NCI-H128 (cell line): Measurements from ENCODE around the gene CYP20A1.
"Not testable (repeated sequence)": the region's sequence is repeated elsewhere in the genome, so short reads cannot be mapped to it uniquely, and the experiment has no call there.

Experiments
- DNase-seq: peaks from one replicate; lab custom pipeline; 2025; ENCODE audit not compliant: unreplicated experiment; lab: John Stamatoyannopoulos, UW

CYP20A1 gene

DNA sequence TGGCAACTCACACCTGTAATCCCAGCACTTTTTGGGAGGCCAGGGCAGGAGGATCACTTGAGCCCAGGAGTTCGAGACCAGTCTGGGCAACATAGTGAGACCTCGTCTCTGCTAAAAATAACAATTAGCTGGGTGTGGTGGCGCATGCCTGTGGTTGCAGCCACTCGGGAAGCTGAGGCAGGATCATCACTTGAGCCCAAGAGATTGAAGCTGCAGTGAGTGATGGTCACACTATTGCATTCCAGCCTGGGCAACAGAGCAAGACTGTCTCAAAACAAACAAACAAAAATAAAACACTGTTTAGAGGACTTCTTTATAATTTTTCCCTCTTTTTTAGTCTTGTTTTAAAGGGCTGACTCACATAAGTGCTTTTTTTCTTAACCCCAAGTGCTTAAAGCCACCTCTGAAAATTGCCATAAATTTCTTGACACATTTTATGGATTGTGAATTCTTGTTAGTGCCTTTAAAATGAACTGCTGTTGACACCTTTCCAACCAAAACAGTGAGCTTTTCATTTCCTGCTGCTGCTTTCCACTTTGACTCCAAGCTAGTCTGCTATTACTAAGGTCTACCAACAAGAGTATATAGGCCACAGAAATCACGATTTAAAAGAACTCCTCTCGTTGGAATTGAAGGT lies 41.7 kb downstream of the CYP20A1 start:
- DNase-seq: no peak

DNA sequence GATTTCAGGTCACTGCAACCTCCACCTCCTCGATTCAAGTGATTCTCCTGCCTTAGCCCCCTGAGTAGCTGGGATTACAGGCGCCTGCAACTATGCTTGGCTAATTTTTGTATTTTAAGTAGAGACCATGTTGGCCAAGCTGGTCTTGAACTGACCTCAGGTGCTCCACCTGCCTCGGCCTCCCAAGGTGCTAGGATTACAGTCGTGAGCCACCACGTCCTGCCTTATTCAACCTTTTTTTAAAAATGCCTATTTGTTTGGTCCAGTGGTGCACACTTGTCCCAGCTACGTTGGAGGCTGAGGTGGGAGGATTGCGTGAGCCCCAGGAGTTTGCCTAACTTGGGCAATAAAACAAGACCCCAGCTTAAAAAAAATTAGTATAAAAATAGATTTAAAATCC lies 43.3 kb downstream of the CYP20A1 start:
- DNase-seq: no peak

DNA sequence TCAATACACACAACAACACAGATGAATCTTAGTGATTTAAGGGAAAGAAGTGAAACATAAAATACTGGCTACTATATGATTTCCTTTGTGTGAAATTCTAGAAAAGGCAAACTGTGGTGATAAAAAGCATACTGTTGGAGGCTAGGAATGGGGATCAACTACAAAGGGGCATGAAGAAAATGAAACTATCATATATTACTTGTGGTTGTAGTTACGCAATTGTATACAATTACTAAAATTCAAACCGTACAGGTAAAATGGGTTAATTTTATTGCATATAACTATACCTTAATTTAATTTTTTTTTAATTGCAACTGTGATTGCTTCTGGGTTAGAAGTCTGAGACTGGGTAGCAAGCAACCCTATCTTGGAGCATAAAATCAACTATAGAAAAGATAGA lies 47.7 kb downstream of the CYP20A1 start:
- no peak for DNase-seq

DNA sequence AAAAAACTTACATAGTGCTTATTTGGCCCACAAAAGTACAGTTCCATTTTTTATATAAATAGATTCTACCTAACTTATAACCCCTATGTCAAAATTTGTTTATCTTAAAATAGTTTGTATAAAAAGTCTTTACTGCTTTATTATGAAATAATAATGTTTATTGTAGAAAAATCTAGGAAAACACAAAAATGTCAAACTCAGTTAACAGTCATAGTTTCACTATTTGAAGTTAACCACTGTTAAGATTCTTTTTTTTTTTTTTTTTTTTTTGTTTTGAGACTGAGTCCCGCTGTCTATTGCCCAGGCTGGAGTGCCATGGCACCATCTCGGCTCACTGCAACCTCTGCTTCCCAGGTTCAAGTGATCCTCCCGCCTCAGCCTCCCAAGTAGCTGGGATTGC lies 62.8 kb downstream of the CYP20A1 start:
- no peak for DNase-seq

DNA sequence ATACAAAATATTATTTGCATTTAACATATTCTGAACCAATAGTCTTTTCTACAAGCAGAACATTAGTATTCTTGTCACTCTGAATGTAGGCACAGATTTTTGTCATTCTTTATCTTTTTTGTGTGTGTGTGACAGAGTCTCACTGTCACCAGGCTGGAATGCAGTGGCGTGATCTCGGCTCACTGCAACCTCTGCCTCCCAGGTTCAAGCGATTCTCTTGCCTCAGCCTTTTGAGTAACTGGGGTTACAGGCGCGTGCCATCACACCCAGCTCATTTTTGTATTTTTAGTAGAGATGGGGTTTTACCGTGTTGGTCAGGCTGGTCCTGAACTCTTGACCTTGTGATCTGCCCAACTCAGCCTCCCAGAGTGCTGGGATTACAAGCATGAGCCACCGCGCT lies 63.8 kb downstream of the CYP20A1 start:
- not testable (repeated sequence) for DNase-seq

DNA sequence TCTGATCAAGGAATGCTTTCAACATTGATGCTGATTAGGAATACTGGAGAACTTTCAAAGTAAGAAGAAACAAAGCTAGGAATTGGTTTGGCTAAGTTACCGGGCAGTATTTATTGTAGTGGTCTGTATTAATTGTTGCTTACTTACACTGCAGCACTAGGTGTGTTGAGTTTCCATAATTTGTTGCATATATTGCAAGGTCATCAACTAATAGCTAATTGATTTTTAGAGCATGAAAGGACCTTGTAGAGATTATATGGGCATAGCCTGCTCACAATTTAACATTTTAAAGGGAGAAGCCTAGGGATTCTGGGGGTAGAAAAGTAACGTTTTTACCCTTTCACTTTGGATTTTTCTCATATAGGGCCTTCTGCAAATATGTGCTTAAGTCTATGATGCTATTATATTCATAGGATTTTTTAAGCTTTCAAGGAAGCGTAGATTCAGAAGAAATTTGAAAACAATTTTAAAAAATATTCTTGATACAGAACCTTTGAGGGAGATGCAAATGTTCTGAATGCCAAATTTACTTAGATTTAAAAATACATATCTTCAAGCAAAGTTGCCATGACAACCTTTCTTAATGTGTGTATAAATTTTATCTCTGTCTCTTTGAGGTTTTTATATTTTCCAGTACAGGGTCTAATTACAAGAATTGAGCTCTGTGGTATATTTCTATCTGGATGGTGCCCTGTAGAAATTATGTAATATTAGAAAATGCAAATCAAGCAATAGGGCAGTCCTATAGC lies 72.0 kb downstream of the CYP20A1 start:
- no peak for DNase-seq

DNA sequence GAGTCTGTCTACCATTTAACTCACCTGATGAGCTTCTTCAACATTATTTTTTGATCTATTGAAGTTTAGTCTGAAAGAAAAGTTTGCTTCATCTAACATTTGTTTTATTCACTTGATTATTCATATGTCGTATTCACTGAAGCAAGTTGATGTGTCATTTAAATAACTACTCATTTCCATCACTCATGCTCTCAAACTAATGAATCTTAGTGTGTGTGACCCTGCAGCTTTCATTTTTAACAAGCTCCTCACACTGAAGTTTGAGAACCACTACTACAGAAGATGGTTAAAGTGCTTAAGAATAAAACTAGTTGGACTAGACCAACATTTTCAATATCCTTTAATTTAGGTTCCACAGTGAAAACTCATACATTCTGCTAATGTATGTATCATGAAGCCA lies 87.5 kb downstream of the CYP20A1 start:
- no peak for DNase-seq

DNA sequence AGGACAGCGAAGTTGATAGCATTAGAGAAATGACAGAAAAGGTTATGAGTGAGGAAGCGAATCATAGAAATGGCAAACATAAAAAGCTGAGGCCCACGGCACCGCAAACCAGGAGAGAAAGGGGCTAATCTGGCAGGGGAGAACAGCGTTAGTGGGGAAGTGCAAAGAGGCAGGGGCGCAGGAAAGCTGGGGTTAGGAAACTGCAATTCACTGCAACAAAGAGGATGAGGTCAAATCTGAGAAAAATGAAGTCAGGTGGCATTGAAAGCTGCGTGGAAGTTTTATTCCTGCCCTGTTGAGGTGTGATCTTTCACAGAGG lies 88.7 kb downstream of the CYP20A1 start:
- no peak for DNase-seq

DNA sequence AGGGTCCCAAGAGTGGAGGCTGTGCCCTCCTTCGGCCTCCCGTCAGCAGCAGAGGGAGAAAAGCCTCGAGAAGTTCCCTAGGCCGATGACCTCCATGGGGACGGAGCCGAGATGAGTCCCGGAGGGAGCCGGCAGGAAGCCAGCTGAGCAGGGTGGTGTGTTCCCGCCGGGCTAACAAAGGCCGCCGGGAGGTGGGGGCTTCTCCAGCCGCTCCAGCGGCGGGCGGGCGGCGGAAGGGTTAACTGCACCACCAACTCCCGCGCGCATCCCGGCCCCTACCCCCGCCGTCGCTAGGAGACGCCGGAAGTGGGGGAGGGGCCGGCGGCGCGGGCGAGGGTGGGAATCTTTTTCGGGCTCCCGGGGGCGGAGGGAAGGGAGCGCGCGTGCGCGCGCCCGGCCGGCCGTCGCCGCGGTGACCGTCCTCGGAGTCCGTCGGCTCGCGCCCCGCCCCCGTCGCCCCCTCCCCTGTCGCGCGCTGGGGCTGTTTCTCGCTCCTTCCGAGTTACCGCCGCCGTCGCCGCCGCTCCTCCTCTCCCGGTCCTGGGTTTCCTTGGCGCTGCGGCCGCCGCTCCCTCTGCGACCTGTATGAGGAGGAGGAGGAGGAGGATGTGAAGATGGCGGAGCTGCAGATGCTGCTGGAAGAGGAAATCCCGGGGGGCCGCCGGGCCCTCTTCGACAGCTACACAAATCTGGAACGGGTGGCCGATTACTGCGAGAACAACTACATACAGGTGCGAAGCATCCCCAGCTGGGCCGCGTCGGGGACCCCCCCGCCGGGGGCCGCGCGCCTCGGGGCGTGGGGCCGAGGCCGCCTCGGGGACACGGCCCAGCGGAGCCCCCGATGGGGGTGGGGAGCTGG lies 89.3 kb downstream of the CYP20A1 start, which contains the start of gene ABI2:
Gene ABI2 (plus strand): TSS at position 494 of the 859 bp plus-strand sequence. CDS start 121 bp downstream, at position 615.
- peak; percentile 77 for DNase-seq

DNA sequence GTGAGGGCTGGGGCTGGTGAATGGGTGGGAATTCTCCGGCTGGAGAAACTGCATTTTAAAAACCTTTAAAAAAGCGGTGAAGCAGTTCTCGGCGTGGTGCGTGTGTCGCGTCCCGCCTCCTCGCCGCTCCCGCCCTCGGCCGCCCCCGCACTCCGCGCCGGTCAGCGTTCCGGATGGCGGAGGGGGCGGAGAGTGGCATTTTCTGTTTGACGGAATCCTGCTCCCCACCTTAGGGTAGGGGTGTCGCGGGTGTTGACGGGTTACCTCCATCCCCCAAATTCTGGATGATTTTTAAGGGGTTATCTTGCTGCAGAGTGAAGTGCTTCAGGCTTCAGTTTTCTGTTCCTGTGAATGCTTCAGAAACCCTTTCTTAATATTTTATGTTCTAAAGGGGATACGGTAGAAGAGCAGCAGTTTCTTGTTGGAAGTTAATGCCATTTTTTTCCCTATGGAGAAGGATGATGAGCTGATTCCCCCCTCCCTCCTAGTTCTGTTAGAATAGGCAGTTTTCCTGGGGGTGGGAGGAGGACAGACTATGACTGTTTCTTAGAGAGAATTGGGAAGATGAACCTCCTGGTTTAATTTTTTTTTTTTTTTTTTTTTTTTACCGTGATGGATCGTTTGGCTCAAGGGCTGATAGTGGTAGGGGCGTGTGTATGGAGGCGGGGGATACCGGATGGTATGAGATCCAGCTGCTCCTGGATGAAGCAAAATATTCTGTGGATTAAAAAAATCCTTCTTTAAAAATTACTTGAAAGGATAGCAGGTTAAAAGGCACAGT lies 90.1 kb downstream of the CYP20A1 start:
- DNase-seq: no peak

DNA sequence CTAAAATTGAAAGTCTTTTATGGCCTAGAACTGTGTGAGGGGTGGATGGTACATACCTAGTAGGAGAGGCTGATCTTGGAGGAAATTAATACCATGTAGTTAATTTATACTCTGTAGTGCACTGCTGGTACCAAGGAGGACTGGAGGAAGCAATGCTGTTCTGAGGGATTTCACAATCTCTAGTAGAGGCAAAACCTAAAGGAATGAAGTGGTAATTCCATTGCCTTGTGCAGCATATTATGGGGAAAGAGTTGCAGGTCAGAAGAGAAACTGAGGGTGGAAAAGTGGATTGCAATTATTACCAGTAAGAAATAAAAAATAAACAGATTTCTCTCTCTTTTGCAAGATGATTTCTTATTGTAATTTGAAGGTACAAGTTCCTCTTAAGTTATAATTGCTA lies 91.6 kb downstream of the CYP20A1 start:
- no peak for DNase-seq

DNA sequence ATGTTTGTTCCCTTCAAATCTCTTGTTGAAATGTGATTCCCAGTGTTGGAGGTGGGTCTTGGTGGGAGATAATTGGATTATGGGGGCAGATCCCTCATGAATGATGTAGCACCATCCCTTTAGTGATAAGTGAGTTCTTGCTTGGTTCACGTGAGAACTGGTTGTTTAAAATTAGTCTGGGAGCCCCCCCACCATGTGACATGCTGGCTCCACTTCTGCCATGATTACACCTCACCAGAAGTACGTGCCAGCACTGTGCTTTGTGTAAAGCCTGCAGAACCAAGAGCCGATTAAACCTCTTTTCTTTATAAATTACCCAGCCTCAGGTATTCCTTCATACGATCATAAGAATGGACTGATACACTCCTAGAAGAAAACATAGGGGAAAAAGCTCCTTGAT lies 99.5 kb downstream of the CYP20A1 start:
- DNase-seq: no peak

DNA sequence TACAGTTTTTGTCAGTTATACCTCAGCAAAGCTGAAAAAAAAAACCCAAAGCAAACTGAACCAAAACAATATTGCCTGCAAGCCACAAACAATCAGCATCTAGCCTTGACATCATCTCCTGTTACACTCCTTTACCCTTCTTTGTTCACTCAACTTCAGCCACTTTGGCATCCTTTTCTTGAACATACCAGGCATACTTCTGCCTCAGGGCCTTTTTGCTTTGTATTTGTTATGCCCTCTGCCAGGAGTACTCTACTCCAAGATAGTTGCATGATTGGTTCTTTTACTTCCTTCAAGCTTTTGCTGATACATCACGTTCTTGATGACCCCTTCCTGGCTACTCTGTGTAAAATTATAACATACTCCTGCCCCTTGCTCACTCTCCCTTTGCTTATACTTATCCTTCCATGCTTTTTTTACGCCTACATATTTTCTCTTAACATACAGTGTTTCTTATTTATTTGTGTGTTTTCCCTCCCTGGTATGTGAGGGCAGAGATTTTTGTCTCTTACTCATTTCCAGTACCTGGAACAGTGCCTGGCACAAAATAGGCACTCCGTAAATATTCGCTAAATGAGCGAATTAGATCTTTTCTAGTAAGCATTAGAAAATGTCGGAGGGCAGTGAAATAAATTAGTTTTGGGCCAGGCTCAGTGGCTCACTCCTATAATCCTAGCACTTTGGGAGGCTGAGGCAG lies 102.1 kb downstream of the CYP20A1 start:
- no peak for DNase-seq

DNA sequence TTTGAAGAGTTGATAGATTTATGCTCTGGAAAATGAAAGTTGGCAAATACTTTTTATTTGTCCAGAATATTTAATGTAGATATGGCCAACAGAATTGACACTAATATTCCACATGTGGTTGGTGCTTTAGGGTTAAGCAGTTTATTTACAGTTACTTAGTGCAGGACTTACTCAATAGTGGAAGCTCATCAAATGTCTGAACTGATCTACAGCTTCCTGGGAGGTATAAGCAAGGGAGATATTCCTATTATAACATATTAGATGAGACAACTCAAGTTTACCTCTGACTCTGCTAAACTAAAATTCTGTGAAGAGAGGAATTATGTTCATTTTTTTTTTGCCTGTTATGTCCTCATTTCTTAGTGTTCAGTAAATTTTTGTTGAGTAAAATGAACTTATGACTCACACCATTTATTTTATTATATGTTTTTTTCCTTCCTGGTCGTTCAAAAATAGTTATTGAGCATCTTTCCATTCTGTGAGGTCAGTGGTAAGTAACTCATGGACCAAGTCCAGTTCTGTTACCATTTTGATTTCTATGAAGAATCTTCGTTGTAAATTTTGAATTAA lies 103.0 kb downstream of the CYP20A1 start:
- no peak for DNase-seq

DNA sequence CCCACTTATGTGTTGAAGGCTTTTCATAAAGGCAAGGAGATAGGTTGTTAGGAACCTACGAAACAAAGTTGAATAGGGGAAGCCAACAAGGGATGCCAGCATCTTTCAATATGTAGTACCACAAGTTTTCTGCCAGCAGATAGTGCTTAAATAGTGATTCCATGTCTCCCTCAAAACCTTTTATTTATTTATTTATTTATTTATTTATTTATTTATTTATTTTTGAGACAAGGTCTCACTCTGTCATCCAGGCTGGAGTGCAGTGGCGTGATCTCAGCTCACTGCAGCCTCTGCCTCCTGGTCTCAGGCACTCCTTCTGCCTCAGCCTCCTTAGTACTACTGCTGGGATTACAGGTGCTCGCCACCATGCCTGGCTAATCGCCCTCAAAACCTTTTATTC lies 103.6 kb downstream of the CYP20A1 start:
- not testable (repeated sequence) for DNase-seq

DNA sequence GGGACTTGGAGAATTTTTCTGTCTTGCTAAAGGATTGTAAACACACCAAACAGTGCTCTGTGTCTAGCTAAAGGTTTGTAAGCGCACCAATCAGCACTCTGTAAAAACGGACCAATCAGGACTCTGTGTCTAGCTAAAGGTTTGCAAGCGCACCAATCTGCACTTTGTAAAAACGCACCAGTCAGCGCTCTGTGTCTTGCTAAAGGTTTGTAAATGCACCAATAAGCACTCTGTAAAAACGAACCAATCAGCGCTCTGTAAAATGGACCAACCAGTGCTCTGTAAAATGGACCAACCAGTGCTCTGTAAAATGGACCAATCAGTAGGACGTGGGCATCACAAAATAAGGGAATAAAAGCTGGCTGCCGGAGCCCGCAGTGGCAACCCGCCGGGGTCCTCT lies 105.8 kb downstream of the CYP20A1 start:
- DNase-seq: no peak

DNA sequence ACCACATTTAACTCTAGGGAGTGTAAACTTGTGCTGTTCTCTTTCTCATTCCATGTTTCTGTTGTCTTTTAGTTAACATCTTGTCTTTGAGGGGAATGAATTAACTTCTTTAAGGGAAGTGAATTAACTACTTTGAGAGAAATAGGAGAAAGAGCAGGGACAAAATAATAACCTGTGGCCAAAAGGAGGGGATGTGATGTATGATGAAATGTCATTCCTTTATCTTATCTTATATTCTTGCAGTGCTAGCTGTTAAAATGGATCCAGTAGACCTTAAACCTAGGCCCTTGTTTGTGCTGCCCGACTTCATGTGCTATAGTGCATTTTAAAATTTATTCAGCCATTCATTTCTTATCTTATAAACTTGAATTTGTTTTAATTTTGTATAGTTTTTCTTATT lies 107.8 kb downstream of the CYP20A1 start:
- no peak for DNase-seq

DNA sequence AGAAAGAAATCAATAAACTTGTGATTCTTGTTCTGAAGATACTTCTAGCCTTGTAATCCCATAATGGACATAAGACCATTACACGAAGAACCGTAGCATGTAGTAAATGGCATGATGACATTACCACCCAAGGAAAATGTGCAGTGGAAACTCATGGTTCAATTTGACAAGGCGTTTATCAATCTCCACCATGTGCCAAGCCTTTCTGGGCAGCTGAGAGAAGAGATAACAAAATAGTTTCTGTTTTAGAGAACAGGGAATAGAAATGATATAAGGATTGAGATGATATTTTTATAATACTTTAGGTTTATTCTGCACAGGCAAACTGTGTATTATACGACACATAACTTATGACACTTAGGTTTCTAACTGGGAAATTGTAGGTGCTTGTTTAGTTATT lies 108.6 kb downstream of the CYP20A1 start:
- no peak for DNase-seq

DNA sequence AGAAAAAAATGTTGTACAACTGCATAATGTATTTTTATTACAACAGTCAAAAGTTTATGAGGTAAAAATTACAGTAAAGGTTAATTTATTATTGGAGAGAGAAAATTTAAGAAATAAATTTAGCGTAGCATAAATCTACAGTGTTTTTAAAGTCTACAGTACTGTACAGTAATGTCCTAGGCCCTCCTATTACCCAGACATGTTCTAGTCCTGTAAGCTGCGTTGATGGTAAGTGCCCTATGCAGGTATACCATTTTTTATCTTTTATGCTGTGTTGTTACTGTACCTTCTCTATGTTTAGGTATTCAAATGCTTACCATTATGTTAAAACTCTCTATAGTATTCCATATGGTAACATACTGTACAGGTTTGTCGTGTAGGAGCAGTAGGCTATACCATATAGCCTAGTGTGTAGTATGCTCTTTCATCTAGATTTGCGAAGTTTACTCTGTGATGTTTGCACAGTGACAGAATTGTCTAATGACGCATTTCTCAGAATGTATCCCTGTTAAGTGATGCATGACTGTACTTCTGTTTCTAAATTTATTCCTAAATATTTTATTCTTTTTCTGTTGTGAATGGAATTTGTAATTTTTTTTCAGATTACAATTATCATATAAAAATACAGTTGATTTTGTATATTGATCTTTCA lies 113.9 kb downstream of the CYP20A1 start:
- no peak for DNase-seq

DNA sequence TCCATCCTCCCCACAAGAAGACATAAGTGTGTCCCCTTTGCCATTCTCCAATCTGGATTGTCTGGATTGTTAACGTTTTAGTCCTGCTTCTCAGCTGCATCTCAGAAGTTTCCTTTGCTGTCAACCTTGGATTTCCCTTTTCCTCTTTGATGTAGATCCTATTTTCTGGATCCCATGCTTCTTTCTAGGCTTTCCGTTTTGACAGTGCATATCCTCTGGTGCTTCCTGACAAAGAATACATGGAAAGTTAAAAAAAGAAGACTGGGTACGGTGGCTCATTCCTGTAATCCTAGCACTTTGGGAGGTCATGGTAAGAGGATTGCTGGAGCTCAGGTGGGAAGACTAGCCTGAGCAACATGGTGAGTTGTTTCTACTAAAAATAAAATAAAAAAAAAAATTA lies 116.1 kb downstream of the CYP20A1 start:
- DNase-seq: no peak
